Lower leg skin (tissue), 4 donors: Measurements from ENCODE around the gene PXDN. TPM values are rescaled to one million over a fixed set of nuclear protein-coding genes. Genes with fewer than 3 reads are reported as not detected.
A peak's percentile ranks its signal among the peaks of the same experiment; 100 is the strongest.

Experiments used
- DNase-seq, 2 donors: peaks; one replicate each; pipeline ENCODE4 v3.0.0-alpha.2; 2019; ENCODE audit warnings: low spot score in 2 of 2
- H3K4me3 ChIP-seq: fragments of 200-600 bp; sonication (generic); 2 replicates; pipeline ENCODE4 v1.5.1; 2017; ENCODE audit warnings: mild to moderate bottlenecking, low read depth; ENCODE audit not compliant: poor library complexity, severe bottlenecking
- CTCF ChIP-seq, 3 donors: fragments of 450-650 bp; IDR thresholded peaks; one replicate each; pipeline ENCODE4 v1.5.1; 2016; ENCODE audit warnings: antibody characterized with exemption in 3 of 3, mild to moderate bottlenecking in 3 of 3, moderate library complexity in 2 of 3
- POLR2A ChIP-seq, 2 donors: fragments of 450-650 bp; IDR thresholded peaks; one replicate each; pipeline ENCODE4 v1.6.1; 2016 to 2017; ENCODE audit warnings: antibody characterized with exemption in 2 of 2, mild to moderate bottlenecking in 1 of 2, moderate library complexity in 1 of 2
- WGBS, 2 donors: methylation state at CpG; one replicate each; pipeline ENCODE4 v1.1.5; 2018; 5-methylcytosine and 5-hydroxymethylcytosine counted together
- intact Hi-C: fragments of 100-400 bp; cut with DNase I; formaldehyde crosslinking; loops from one replicate; pipeline ENCODE4 v1.15.0; 2023; ENCODE audit warnings: low total_unique reads
- total RNA-seq, 4 donors: library from RNA; depleted of rRNA; stranded (reverse); fragments of >200 nt; gene quantifications; one replicate each; pipeline ENCODE4 v1.1.0, GENCODE V29; 2016

PXDN gene
- total RNA-seq, 4 donors from 2014 or later = 4.7 to 13.7 (median 7.0) TPM

GRCh38 chr2:1685957-1686783, 58.1 kb downstream of the PXDN start:
- intact Hi-C loops = no loop called here
- no peak overlapping the region for H3K4me3 ChIP-seq
- WGBS, 2 donors = 79% methylated on average over 20 to 21 of the region's 21 CpGs
- TF ChIP-seq POLR2A (IDR thresholded peaks at IDR 0.05) (no peak), CTCF (IDR thresholded peaks at IDR 0.05) (no peak)
- peak in 1 of 2 donors; percentile 76 for DNase-seq

DNA sequence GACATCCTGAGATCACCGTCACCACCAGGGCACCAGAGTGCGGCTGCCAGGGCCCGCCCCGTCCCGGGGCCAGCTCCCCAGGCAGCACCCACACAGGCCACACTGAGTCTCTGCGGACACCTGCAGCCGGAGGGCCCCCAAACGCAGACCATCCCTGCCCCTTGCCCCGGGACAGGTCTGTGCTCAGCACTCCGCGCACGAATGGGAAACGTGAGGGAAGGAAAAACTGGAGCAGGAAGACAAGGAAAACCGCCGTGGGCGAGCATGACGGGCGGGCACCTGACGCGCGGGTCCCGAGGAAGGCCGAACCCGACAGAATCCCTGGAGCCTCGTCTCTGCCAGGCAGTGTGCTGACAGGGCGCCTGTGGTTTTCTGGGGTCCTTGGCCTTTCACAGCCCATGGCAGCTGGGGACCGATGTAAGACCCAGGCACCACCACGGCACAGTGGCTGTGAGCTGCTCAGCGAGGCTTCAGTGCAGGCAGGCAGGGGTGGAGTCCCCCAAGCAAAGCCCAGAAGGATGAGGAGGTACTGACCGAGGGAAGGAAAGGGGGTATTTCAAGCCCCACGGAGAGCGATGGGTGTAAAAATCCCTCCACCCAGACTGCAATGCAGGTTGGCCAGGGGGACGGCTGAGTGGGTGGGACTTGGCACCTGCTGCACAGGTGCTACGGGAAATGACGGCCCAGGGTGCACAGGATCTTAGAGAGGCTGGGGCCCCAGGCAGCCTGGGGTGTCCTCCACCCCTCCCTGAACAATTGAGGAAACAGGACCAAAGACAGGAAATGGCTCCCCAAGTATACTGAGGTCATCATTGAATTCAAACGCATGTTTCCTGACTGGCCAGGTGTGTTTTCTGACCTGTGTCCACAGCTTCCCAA, 59.0 kb downstream of the PXDN start:
- TF ChIP-seq POLR2A (IDR thresholded peaks at IDR 0.05) = no peak
- peak in 1 of 2 donors; percentile 80 for DNase-seq
- H3K4me3 ChIP-seq = no peak overlapping the region
- WGBS, 2 donors = 84 to 86% methylated on average over 36 of the region's 36 CpGs
- intact Hi-C loops = no loop called here

- 96 to 97% methylated on average over 1 of the region's 1 CpG for WGBS, 2 donors
- H3K4me3 ChIP-seq = no peak overlapping the region
- intact Hi-C loops = no loop called here
- DNase-seq = no peak
- no peak for TF ChIP-seq POLR2A (IDR thresholded peaks at IDR 0.05)
- TF ChIP-seq CTCF (IDR thresholded peaks at IDR 0.05) = no peak
These were observed 61.0 kb downstream of the PXDN start for GRCh38 chr2:1683297-1683696.

DNA sequence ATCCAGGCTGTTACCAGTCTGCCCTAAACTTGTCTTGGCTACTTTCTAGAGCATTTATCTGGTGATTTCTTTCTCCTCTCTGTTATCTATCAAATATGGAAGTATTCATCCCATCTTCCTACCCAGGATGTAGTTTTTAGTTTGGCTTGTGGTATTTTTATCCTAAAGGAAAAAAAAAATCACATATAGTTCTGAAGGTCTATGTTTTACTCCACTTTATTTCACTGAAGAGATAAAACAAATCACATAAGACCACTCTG, 62.2 kb downstream of the PXDN start:
- intact Hi-C loops = no loop called here
- no peak for DNase-seq
- H3K4me3 ChIP-seq = no peak overlapping the region
- TF ChIP-seq CTCF (IDR thresholded peaks at IDR 0.05) = no peak
- TF ChIP-seq POLR2A (IDR thresholded peaks at IDR 0.05) = no peak

DNA sequence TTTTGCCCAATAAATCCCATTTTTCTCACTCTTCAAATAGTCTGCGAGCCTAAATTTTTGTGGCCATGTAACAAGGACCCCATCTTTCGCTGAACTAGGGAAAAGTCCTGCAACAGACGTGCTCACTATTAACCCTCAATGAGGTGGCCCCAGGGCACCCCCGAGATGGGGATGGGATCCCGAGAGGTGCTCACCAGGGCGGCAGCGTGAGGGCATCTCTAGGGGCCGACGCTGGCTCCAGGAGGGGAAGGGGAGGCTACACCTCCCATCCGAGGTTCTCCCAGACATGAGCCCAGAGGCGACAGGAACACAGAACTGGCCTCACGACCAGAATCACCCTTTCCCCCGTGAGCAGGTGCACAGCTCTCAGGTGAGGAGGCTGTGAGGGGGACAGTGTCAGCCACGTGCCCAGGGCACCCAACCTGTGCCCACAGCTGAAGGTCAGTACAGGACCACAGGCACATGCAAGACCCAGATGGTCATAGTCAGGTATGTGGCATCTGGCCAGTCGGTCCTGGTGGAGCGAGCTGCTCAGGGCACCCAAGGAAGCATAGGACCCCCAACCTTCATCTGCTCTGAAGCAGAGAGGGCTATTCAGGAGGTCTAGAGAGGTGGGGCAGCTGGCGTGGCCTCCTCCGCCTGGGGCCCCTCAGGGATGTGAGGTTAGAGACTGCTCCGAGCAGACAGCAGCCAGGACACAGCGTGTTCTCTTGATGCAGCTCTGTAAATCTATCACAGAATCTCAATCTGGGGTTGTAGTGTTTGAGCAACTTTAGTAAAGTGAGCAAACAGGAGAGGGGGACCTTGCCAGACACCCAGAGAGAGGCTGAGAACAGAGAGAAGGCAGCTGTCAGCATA, 62.8 kb downstream of the PXDN start:
- TF ChIP-seq POLR2A (IDR thresholded peaks at IDR 0.05) = no peak
- intact Hi-C loops = no loop called here
- no peak overlapping the region for H3K4me3 ChIP-seq
- 89 to 90% methylated on average over 15 to 20 of the region's 20 CpGs for WGBS, 2 donors
- peak in 1 of 2 donors; percentile 76 for DNase-seq

- 65 to 77% methylated on average over 3 of the region's 3 CpGs for WGBS, 2 donors
- intact Hi-C loops = no loop called here
- peak in 1 of 2 donors; percentile 54 for DNase-seq
- TF ChIP-seq CTCF (IDR thresholded peaks at IDR 0.05) (no peak), POLR2A (IDR thresholded peaks at IDR 0.05) (no peak)
- H3K4me3 ChIP-seq = no peak overlapping the region
These were observed 63.3 kb downstream of the PXDN start for GRCh38 chr2:1681017-1681318.
